ENCODE results near the gene NEMP1.
"Not testable (repeated sequence)": the region's sequence is repeated elsewhere in the genome, so short reads cannot be mapped to it uniquely, and the experiment has no call there.

Gene NEMP1

DNA sequence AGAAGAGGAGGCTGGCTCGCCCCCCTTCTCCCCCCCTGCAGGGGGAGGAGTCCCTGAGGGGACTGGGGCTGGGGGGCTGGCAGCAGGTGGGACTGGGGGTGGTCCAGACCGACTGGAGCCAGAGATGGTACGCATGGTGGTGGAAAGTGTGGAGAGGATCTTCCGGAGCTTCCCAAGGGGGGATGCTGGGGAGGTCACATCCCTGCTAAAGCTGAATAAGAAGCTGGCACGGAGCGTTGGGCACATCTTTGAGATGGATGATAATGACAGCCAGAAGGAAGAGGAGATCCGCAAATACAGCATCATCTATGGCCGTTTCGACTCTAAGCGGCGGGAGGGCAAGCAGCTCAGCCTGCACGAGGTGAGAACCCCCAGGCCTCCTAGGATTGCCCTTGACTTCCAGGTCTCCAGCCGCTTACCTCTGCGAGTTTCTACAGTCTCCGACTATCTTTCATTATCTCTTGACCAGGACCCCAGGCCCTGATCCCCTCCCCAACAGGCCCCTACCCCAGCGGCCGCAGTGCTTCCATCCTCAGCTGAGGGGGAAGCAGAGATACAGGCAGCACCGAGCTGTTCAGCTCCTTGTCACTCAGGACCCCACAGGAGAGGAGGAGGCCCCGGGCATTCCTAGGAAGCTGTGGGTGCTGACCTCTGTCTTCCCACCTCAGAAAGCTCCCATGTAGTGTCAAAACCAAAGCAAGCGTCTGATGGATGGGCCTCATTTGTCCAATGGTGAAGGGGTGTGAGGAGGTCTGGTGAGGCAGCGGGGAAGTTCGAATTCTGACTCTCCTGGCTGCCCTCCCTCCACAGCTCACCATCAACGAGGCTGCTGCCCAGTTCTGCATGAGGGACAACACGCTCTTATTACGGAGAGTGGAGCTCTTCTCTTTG is 13.3 kb upstream of the NEMP1 start:
- DNase-seq (ENCODE audit: low read depth in 3 of 3), result no peak

DNA sequence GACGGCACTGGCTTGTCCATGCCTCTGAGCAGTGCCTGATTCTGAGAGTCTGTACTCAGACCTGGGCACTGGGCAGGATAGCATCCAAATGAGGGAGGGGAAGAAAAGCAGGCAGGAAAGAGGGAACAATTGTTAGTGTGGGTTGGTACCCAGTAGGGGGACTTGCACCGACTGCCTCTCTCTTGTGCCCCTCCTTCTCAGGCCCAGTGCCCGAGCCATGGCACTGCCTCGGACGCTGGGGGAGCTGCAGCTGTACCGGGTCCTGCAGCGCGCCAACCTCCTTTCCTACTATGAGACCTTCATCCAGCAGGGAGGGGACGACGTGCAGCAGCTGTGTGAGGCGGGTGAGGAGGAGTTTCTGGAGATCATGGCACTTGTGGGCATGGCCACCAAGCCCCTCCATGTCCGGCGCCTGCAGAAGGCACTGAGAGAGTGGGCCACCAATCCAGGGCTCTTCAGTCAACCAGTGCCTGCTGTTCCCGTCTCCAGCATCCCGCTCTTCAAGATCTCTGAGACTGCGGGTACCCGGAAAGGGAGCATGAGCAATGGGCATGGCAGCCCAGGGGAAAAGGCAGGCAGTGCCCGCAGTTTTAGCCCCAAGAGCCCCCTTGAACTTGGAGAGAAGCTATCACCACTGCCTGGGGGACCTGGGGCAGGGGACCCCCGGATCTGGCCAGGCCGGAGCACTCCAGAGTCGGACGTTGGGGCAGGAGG is 12.5 kb upstream of the NEMP1 start:
- DNase-seq (ENCODE audit: low read depth in 3 of 3), result no peak

DNA sequence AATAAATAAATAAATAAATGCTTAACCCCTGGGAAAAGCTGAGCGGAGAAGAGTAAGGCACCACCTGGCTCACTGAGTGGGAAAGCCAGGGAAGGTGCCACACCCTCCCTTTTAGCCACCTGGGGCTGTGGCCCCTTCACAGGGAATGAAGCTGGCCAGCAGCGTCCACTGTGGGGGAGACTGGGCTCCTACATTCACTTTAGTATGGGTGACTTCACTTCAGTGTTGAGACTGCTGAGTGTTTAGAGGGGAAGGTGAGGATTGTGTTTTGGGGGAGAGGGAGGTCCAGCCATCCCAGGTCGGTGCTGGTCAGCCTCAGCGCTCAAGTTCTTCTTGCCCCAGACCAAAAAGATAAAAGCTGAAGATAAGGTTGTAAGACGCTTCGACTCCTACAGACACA is 11.9 kb upstream of the NEMP1 start:
- DNase-seq (ENCODE audit: low read depth in 3 of 3), result no peak

DNA sequence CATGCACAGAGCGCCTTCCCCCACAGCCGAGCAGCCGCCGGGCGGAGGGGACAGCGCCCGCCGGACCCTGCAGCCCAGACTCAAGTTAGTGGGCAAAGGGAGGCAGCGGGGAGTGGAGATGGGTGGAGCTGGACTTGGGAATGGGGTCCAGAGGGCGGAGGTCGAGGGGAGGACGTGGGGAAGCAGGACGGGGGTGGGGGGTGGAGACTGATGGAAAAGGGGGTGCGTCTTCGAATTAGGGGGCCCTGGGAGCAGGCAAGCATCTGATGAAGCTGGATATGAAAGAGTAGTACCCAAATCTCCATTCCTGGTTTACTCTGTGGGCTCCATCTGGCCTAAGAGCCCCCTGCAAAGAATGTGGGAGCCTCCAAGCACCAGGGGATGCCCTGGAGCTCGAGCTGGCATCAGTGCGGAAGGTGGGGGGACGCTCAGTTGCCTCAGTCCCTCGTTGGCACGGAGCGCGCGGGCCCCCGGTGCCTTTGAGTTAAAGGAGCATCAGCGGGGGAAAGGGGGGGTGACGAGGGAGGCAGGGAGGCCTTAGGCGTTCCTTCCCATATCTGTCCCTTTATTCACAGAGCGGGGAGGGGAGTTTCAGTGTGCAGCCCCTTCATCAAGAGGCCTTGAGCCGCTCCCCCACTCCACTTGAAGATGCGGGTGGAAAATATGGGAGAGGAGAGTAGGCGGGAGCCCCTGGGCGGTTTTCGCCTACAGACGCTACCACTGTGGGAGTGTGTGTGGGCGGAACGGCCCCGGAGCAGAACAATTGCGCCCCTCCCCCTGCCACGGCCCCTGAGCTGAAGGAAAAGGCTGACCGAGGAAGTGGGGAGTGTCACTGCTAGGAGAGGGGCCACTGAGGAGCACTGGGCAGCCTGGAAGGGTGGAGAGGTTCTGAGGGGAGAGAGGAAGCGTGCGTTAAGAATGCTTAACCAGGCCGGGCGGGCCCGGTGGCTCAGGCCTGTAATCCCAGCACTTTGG is 11.0 kb upstream of the NEMP1 start:
- no peak for DNase-seq (ENCODE audit: low read depth in 3 of 3)

GRCh38 chr12:57088354-57089270 is 10.0 kb upstream of the NEMP1 start, which contains the start of gene NAB2:
TSS of gene NAB2 (plus strand) at chr12:57089114. CDS start at chr12:57089272, 158 bp downstream.
- DNase-seq (ENCODE audit: low read depth in 3 of 3), result peak; percentile 74 to 95 (median 77)

DNA sequence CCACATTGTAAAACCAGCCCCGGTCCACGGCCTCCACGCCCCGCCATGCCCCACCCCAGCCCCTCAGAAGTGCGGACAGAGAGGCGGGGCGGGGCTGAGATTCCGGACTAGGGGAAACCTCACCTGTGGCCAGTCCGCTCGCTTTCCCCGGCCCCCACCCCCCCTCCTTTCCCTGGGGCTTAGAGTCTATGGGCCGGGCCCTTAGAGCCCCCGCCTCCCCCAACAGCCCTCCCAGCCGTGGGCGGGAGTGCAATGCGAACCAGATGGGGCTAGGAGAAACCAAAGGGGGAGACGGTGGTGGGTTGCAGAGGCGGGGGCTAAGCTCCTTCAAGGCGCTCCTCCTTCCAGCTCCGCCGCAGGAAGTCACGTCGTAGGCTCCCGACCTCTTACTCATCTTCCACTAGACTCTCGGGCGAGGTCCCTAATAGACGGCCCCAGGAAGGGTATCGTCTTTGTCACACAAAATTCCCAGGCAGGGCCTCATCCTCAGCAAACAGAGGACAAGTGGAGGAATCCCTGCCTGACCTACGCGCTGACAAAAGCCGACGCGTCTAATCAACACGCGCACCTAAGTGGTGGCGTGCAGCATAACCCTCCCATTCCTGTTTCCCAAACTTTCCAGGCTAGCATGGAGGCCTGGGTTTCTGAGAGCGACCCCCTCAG is 9.2 kb upstream of the NEMP1 start:
- peak; percentile 77 to 84 (median 83) for DNase-seq (ENCODE audit: low read depth in 3 of 3)

GRCh38 chr12:57087010-57087690 is 8.6 kb upstream of the NEMP1 start:
- DNase-seq (ENCODE audit: low read depth in 3 of 3), result peak; percentile 84 to 93 (median 87)

GRCh38 chr12:57086493-57087009 is 8.0 kb upstream of the NEMP1 start:
- no peak for DNase-seq (ENCODE audit: low read depth in 3 of 3)

- no peak for DNase-seq (ENCODE audit: low read depth in 3 of 3)
These were observed 7.5 kb upstream of the NEMP1 start for GRCh38 chr12:57085999-57086492.

GRCh38 chr12:57080855-57081254 is 2.3 kb upstream of the NEMP1 start:
- no peak for DNase-seq (ENCODE audit: low read depth in 3 of 3)

DNA sequence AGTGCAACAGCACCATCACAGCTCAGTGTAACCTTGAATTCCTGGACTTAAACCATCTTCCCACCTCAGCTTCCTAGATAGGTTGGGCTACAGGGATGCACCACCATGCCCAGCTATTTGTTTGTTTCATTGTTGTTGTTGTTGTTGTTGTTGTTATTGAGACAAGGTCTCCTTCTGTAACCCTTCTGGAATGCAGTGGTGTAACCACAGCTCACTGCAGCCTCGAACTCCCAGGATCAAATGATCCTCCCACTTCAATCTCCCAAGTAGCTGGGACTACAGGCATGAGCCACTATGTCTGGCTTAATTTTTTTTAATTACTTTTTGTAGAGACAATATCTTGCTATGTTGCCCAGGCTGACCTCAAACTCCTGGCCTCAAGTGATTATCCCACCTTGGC is 1.2 kb upstream of the NEMP1 start:
- DNase-seq (ENCODE audit: low read depth in 3 of 3), result no peak

DNA sequence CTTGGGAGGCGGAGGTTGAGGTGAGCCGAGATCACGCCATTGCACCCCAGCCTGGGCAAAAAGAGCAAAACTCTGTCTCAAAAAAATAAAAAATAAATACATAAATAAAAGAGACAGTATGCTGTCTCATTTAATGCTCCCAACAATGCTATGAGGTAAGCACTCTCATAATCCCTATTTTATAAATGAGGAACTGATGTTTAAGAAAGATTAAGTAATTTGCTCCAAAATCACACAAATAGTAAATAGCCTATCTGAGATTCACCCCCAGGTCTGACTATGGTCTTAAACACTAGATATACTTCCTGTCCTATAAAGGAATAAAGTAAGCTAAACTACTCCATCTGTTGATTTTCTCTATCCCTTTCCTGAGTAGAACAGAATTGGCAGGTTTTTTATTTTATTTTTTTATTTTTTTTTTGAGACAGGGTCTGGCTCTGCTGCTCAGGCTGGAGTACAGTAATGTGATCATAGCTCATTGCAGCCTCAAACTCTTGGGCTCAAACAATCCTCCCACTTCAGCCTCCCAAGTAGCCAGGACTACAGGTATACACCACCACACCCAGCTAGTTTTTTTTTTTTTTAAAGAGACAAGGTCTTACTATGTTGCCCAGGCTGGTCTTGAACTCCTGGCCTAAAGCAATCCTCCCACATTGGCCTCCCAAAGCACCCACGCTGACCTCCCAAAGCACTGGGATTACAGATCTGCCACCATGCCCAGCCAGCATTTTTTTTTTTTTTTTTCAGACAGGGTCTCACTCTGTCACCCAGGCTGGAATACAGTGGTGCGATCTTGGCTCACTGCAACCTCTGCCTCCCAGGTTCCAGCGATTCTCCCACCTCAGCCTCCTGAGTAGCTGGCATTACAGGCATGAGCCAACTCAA is 4.8 kb downstream of the NEMP1 start:
- DNase-seq (ENCODE audit: low read depth in 3 of 3), result not testable (repeated sequence)

DNA sequence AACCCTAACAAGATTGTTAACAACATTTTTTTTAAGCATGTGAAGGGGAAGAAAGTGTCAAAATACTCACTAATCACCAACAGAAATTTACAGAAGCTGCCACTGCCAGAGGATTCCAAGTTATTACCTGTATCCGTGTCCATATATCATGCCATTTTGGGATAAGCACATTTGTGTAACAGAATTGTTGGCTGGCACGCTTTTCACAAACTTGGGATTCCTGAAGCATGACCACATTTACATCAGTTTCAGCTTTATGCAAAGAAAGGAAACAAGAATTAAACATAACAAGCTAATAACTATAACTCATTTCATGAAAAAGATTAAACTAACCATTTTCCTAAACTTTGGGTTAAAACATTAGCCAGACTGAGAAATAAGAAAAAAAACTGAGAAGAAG is 5.9 kb downstream of the NEMP1 start:
- no peak for DNase-seq (ENCODE audit: low read depth in 3 of 3)

DNA sequence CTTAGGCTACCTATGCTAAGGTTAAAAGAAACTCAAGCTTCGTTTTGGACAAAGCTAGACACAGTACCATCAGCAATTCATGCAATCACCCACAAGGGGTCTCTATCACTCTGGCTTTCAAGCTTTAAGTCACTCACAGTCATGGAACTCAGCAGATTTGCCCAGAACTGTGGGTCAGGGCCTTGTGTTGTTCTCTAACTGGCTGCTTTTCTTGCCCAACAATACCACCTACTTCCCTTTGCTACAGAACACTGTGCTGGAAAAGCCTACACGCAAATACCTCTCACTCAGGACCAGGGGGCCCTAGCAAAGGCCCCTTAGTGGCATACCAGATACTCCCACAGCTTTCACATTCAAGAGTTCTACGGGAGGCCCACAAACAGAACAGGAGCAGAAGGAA is 9.1 kb downstream of the NEMP1 start:
- no peak for DNase-seq (ENCODE audit: low read depth in 3 of 3)

DNA sequence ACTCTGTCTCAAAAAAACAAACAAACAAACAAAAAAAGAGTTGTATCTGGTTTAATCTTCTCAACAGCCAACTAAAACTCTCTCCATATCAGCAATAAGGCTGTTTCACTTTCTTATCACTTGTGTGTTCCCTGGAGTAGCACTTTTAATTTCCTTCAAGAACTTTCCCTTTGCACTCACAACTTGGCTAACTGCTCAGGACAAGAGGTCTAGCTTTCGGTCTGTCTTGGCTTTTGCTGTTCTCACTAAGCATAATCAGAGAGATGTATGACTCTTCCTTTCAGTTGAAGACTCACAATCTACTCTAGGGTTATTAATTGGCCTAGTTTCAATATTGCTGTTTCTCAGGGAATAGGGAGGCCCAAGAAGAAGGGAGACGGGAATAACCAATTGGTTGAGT is 12.3 kb downstream of the NEMP1 start:
- DNase-seq (ENCODE audit: low read depth in 3 of 3), result no peak

GRCh38 chr12:57063991-57064685 is 14.5 kb downstream of the NEMP1 start:
- DNase-seq (ENCODE audit: low read depth in 3 of 3), result no peak

DNA sequence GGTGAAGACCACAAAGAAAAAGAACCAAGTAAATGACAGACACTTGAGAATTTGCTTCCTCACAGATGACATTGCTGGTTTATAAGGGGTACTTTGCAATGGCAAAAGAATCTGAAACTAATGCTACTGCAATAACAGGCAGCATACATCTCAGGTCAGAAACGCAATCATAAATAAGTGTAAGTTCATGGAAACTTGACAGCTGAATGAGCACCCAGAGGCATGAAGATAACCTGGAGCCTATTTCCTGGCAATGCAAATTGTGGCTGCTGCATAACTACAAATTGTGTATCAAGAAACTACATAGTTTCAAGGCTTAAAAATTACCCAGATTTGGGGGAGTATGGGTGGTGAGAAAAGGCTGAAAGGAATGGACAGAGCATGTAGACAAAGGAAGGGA is 20.1 kb downstream of the NEMP1 start:
- DNase-seq (ENCODE audit: low read depth in 3 of 3), result no peak

All from stimulated activated CD4-positive, alpha-beta T cell treated with anti-CD3 and anti-CD28 coated beads, TNF-alpha, amount 100 ng/mL, for 48 hours (primary cell).